Measurements from ENCODE around the gene NAXD.

Gene NAXD

GRCh38 chr13:110647365-110647737 is 32.0 kb downstream of the NAXD start:
- Histone ChIP-seq H3K9ac (peak overlapping the region in 3 of 11 experiments; percentile 6 to 18 (median 16); a peak in 1 of 22 replicates), H3K27me3 (no peaks in the 10 kb centered on the region), H3K4me1 (peaks cover 4 to 52% (median 36%) of the 10 kb centered on the region in 10 experiments; a peak in 18 of 20 replicates), H4K20me1 (peaks cover 0 to 96% (median 64%) of the 10 kb centered on the region in 11 experiments; a peak in 17 of 22 replicates), H3K9me3 (replicated peaks in 1 of 11) (no peaks in the 10 kb centered on the region), H3K36me3 (peaks cover 27 to 78% (median 56%) of the 10 kb centered on the region in 11 experiments), H3K4me2 (peak overlapping the region in 5 of 11 experiments; percentile 24 to 58 (median 27); a peak in 7 of 22 replicates), H3K4me3 (no peak overlapping the region), H3K27ac (peak overlapping the region in 1 of 11 experiments; percentile 37; a peak in 2 of 22 replicates)
- TF ChIP-seq Cebpa-rat (IDR thresholded peaks at IDR 0.05) = no peak

DNA sequence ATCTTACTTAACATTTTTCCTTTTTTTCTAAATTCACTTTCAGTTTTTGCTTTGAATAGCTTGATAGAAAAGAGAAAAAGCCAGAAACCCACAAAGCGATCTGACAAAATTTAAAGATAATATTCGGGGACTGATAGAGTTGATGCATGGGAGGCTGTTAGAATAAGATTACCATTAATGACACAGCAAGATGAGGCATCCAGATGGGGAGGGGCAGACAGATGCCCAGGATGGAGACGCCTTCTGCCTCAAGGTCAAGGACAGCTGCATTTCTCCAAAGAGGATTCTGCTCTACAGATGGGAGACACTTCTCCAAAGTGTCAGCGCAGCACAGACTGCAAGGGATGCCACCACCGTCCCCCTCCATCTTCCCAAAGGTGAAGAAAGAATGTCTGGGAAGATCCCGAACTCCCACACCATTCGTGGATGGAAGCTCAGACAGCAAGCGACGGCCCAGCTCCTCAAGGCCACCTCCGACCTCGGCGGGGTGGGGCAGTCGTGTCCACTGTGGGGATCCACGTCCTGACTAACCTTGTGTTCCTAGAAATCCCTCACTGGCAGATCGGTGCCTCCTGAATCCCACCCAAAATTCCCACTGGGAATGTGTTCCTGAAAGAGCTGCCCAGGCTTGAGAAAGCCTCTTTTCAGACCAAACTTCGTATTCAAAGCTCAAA is 32.9 kb downstream of the NAXD start:
- Histone ChIP-seq H3K36me3 (peaks cover 18 to 74% (median 47%) of the 10 kb centered on the region in 11 experiments), H3K4me2 (peak overlapping the region in 6 of 11 experiments; percentile 15 to 58 (median 26); a peak in 4 of 22 replicates), H3K27me3 (no peaks in the 10 kb centered on the region), H3K27ac (peak overlapping the region in 1 of 11 experiments; percentile 37; a peak in 2 of 22 replicates), H3K9ac (peak overlapping the region in 2 of 11 experiments; percentile 6 to 18; a peak in 1 of 22 replicates), H3K4me1 (peaks cover 4 to 57% (median 42%) of the 10 kb centered on the region in 10 experiments; a peak in 18 of 20 replicates), H4K20me1 (peaks cover 0 to 93% (median 61%) of the 10 kb centered on the region in 11 experiments; a peak in 17 of 22 replicates), H3K4me3 (no peak overlapping the region), H3K9me3 (replicated peaks in 1 of 11) (no peaks in the 10 kb centered on the region)
- TF ChIP-seq Cebpa-rat (IDR thresholded peaks at IDR 0.05) = no peak

- Histone ChIP-seq H3K27ac (no peak overlapping the region), H4K20me1 (peaks cover 0 to 96% (median 62%) of the 10 kb centered on the region in 11 experiments; a peak in 17 of 22 replicates)
These were observed 33.6 kb downstream of the NAXD start for GRCh38 chr13:110648848-110649421.

GRCh38 chr13:110649551-110649950 is 34.2 kb downstream of the NAXD start:
- no peaks in the 10 kb centered on the region for H3K27me3 ChIP-seq
- H3K9me3 ChIP-seq (replicated peaks in 1 of 11) = no peaks in the 10 kb centered on the region
- no peak overlapping the region for H3K9ac ChIP-seq
- no peak overlapping the region for H3K27ac ChIP-seq
- H3K36me3 ChIP-seq = peaks cover 15 to 69% (median 43%) of the 10 kb centered on the region in 11 experiments
- H3K4me1 ChIP-seq = peaks cover 2 to 54% (median 39%) of the 10 kb centered on the region in 10 experiments; a peak in 18 of 20 replicates
- H3K4me3 ChIP-seq = no peak overlapping the region
- H4K20me1 ChIP-seq = peaks cover 0 to 96% (median 58%) of the 10 kb centered on the region in 11 experiments; a peak in 17 of 22 replicates
- H3K4me2 ChIP-seq = no peak overlapping the region
- no peak for TF ChIP-seq Cebpa-rat (IDR thresholded peaks at IDR 0.05)

More at GRCh38 chr13:110648848-110649421, 33.6 kb downstream of the NAXD start:
- Histone ChIP-seq H3K36me3 (peaks cover 14 to 69% (median 46%) of the 10 kb centered on the region in 11 experiments), H3K9ac (no peak overlapping the region), H3K27me3 (no peaks in the 10 kb centered on the region), H3K4me2 (peak overlapping the region in 1 of 11 experiments; percentile 32; a peak in 1 of 22 replicates), H3K4me1 (peaks cover 4 to 57% (median 42%) of the 10 kb centered on the region in 10 experiments; a peak in 18 of 20 replicates), H3K9me3 (replicated peaks in 1 of 11) (no peaks in the 10 kb centered on the region), H3K4me3 (no peak overlapping the region)
- TF ChIP-seq Cebpa-rat (IDR thresholded peaks at IDR 0.05) = no peak

- no peak overlapping the region for H3K4me2 ChIP-seq
- no peak overlapping the region for H3K9ac ChIP-seq
- H3K36me3 ChIP-seq = peaks cover 22 to 70% (median 45%) of the 10 kb centered on the region in 11 experiments
- peaks cover 0 to 45% (median 31%) of the 10 kb centered on the region in 10 experiments; a peak in 15 of 20 replicates for H3K4me1 ChIP-seq
- H4K20me1 ChIP-seq = peaks cover 0 to 94% (median 49%) of the 10 kb centered on the region in 11 experiments; a peak in 17 of 22 replicates
- no peak overlapping the region for H3K4me3 ChIP-seq
- no peak overlapping the region for H3K27ac ChIP-seq
- H3K27me3 ChIP-seq = no peaks in the 10 kb centered on the region
- no peaks in the 10 kb centered on the region for H3K9me3 ChIP-seq (replicated peaks in 1 of 11)
- no peak for TF ChIP-seq Cebpa-rat (IDR thresholded peaks at IDR 0.05)
These were observed 35.1 kb downstream of the NAXD start for GRCh38 chr13:110650436-110650835.

GRCh38 chr13:110651271-110651670 is 35.9 kb downstream of the NAXD start:
- Histone ChIP-seq H4K20me1 (peaks cover 0 to 93% (median 41%) of the 10 kb centered on the region in 11 experiments; a peak in 12 of 22 replicates), H3K27ac (no peak overlapping the region), H3K9ac (no peak overlapping the region; a peak in 1 of 22 replicates), H3K27me3 (no peaks in the 10 kb centered on the region), H3K4me1 (peaks cover 0 to 37% (median 27%) of the 10 kb centered on the region in 10 experiments; a peak in 15 of 20 replicates), H3K9me3 (replicated peaks in 1 of 11) (no peaks in the 10 kb centered on the region), H3K4me3 (no peak overlapping the region), H3K4me2 (no peak overlapping the region), H3K36me3 (peaks cover 27 to 71% (median 51%) of the 10 kb centered on the region in 11 experiments)
- no peak for TF ChIP-seq Cebpa-rat (IDR thresholded peaks at IDR 0.05)

DNA sequence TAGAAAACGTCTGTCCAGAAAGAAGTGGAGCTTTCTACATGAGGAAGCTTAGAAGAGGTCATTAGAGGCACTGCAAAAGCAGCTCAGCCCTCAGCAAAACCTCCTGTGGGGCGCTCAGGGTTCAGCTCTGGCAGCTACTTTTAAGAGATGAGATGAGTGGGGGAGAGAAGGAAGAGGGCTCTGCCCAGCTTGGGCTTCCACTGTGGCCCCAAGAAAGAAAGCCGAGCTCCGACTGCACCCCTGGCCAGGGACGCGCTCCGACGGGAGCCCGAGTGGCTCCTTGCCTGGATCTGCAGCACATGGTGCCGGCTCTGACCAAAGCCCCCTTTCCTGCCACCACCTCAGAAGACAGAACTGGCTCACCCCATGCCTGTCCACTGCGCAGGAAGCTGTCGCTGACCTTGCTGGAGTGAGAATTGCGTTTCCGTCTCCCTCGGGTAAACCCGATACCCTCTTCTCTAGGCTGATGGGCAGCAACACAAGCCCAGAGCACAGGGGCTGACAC is 36.4 kb downstream of the NAXD start:
- Histone ChIP-seq H3K4me1 (peaks cover 0 to 37% (median 27%) of the 10 kb centered on the region in 10 experiments; a peak in 15 of 20 replicates), H3K9ac (no peak overlapping the region; a peak in 1 of 22 replicates)
- TF ChIP-seq Cebpa-rat (IDR thresholded peaks at IDR 0.05) = no peak

DNA sequence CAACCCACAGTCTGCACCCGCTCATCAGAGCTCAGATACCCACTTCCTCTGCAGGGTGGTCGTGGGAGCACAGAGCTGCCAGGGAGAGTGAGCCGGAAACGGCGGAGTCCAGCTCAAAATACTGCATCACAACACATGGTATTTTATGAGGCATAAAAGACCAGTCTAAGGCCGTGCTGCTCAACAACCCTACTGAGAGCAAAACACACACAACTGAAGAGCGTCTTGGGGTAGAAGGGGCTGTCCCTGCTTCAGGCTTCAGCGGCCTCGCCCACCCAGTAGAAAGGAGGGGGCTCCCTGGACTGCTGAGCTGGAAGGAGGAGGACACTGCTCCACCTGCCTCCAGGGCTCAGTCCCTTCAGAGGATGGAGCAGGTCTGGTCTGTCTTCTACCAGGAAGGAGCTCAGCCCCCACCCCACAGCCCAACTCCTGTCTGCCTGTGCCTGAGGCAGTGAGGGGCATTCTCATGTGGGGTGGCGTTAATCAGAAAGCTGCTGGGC is 36.9 kb downstream of the NAXD start:
- Histone ChIP-seq H3K4me3 (no peak overlapping the region), H3K27ac (no peak overlapping the region), H3K27me3 (no peaks in the 10 kb centered on the region), H3K9me3 (replicated peaks in 1 of 11) (no peaks in the 10 kb centered on the region), H3K9ac (no peak overlapping the region), H3K4me2 (peak overlapping the region in 4 of 11 experiments; percentile 8 to 34 (median 20); a peak in 9 of 22 replicates), H3K4me1 (peaks cover 2 to 35% (median 27%) of the 10 kb centered on the region in 10 experiments), H3K36me3 (peaks cover 28 to 78% (median 54%) of the 10 kb centered on the region in 11 experiments), H4K20me1 (peaks cover 0 to 83% (median 32%) of the 10 kb centered on the region in 11 experiments; a peak in 12 of 22 replicates)
- no peak for TF ChIP-seq Cebpa-rat (IDR thresholded peaks at IDR 0.05)

More for the DNA sequence above, 36.4 kb downstream of the NAXD start:
- Histone ChIP-seq H3K9me3 (replicated peaks in 1 of 11) (no peaks in the 10 kb centered on the region), H3K27me3 (no peaks in the 10 kb centered on the region), H3K27ac (no peak overlapping the region), H3K4me2 (peak overlapping the region in 2 of 11 experiments; percentile 11 to 34; a peak in 4 of 22 replicates), H3K36me3 (peaks cover 27 to 75% (median 52%) of the 10 kb centered on the region in 11 experiments), H4K20me1 (peaks cover 0 to 88% (median 37%) of the 10 kb centered on the region in 11 experiments; a peak in 12 of 22 replicates), H3K4me3 (no peak overlapping the region)

Measured in BLaER1 treated with 17β-estradiol and CSF1 and Interleukin-3, amounts not matched to agents 10 nM and 100 nM (cell line).